ENCODE measurements around the gene CEP57L1. TPM values are rescaled to one million over a fixed set of nuclear protein-coding genes. Genes with fewer than 3 reads are reported as not detected.
A peak's percentile ranks its signal among the peaks of the same experiment; 100 is the strongest.
"Not testable (repeated sequence)": the region's sequence is repeated elsewhere in the genome, so short reads cannot be mapped to it uniquely, and the experiment has no call there.

Gene CEP57L1
- total and polyA plus RNA-seq, 8 donors: 11.3 to 42.5 (median 33.6) TPM

GRCh38 chr6:109102762-109103161 lies 7.5 kb downstream of the CEP57L1 start:
- no peak overlapping the region for H3K27ac ChIP-seq
- no peaks in the 10 kb centered on the region for H3K9me3 ChIP-seq
- H3K4me1 ChIP-seq: no peaks in the 10 kb centered on the region
- H3K36me3 ChIP-seq: peaks cover 0 to 5% of the 10 kb centered on the region in 2 donors
- H3K27me3 ChIP-seq: no peaks in the 10 kb centered on the region
- no peak for TF ChIP-seq CTCF (IDR thresholded peaks at IDR 0.05)
- no peak for ATAC-seq
- DNase-seq: no peak
- no peak overlapping the region for H3K4me3 ChIP-seq
- intact Hi-C loops (cut with DNase I): no loop called here

- DNase-seq: no peak
- TF ChIP-seq CTCF (IDR thresholded peaks at IDR 0.05): no peak
- Histone ChIP-seq H3K27ac (no peak overlapping the region), H3K27me3 (no peaks in the 10 kb centered on the region), H3K36me3 (peaks cover 0 to 5% of the 10 kb centered on the region in 2 donors), H3K4me1 (no peaks in the 10 kb centered on the region), H3K4me3 (no peak overlapping the region), H3K9me3 (no peaks in the 10 kb centered on the region)
- no peak for ATAC-seq
- intact Hi-C loops (cut with DNase I): no loop called here
These were observed 8.6 kb downstream of the CEP57L1 start for GRCh38 chr6:109103942-109104341.

GRCh38 chr6:109104512-109104911 lies 9.2 kb downstream of the CEP57L1 start:
- no peaks in the 10 kb centered on the region for H3K27me3 ChIP-seq
- H3K36me3 ChIP-seq: peaks cover 0 to 5% of the 10 kb centered on the region in 2 donors
- H3K27ac ChIP-seq: no peak overlapping the region
- ATAC-seq: no peak
- no peak for TF ChIP-seq CTCF (IDR thresholded peaks at IDR 0.05)
- H3K4me1 ChIP-seq: no peaks in the 10 kb centered on the region
- intact Hi-C loops (cut with DNase I): no loop called here
- no peaks in the 10 kb centered on the region for H3K9me3 ChIP-seq
- H3K4me3 ChIP-seq: no peak overlapping the region
- DNase-seq: no peak

- no peak for TF ChIP-seq CTCF (IDR thresholded peaks at IDR 0.05)
- Histone ChIP-seq H3K27me3 (no peaks in the 10 kb centered on the region), H3K4me3 (no peak overlapping the region), H3K27ac (no peak overlapping the region), H3K9me3 (no peaks in the 10 kb centered on the region), H3K4me1 (no peaks in the 10 kb centered on the region), H3K36me3 (peaks cover 0 to 5% of the 10 kb centered on the region in 2 donors)
- ATAC-seq (no peak), DNase-seq (no peak)
- intact Hi-C loops (cut with DNase I): no loop called here
These were observed 10.4 kb downstream of the CEP57L1 start for GRCh38 chr6:109105681-109106080.

- H3K4me1 ChIP-seq; H3K9me3 ChIP-seq; ATAC-seq; intact Hi-C loops (cut with DNase I); H3K4me3 ChIP-seq; H3K27ac ChIP-seq; H3K36me3 ChIP-seq; H3K27me3 ChIP-seq: not testable (repeated sequence)
- peak in 1 of 4 donors; percentile 20 for DNase-seq
These were observed 14.4 kb downstream of the CEP57L1 start for GRCh38 chr6:109109663-109110062.

- H3K27me3 ChIP-seq; H3K36me3 ChIP-seq; H3K4me3 ChIP-seq; intact Hi-C loops (cut with DNase I); ATAC-seq; H3K4me1 ChIP-seq; H3K27ac ChIP-seq; DNase-seq; H3K9me3 ChIP-seq: not testable (repeated sequence)
These were observed 17.4 kb downstream of the CEP57L1 start for GRCh38 chr6:109112663-109113062.

Measured in left lung (tissue), 10 donors.